GM12878 (cell line): ENCODE data around the gene FOSL1. TPM values are rescaled to one million over a fixed set of nuclear protein-coding genes. Genes with fewer than 3 reads are reported as not detected.

Experiments
- ATAC-seq: fragments of 200-7000 bp; cut with Tn5 transposase; 3 replicates; pipeline ENCODE4 v1.9.1; 2020; ENCODE audit warnings: mild to moderate bottlenecking, moderate library complexity
- BruUV-seq: library from RNA; stranded (reverse); fragments of 400-500 nt; replicated peaks from 2 replicates; lab custom pipeline; 2021; lab: Mats Ljungman, UMichigan
- CTCF ChIA-PET: fragments of 300-600 bp; sonication (Branson Sonifier 250); formaldehyde crosslinking; extraction: SDS; loops from one replicate; lab custom pipeline; 2021; ENCODE audit warnings: inconsistent platforms; lab: Yijun Ruan, JAX
- POLR2A ChIA-PET: fragments of 350-600 bp; formaldehyde crosslinking; extraction: SDS; loops from one replicate; lab custom pipeline; 2021; ENCODE audit warnings: inconsistent platforms; lab: Charles Lee
- RAD21 ChIA-PET: fragments of 300-600 bp; sonication (Branson Sonifier 250); formaldehyde crosslinking; loops from one replicate; lab custom pipeline; 2023; ENCODE audit warnings: antibody characterized with exemption; ENCODE audit not compliant: unreplicated experiment; lab: Charles Lee
- SMC1A ChIA-PET: fragments of 300-600 bp; sonication (Branson Sonifier 250); formaldehyde crosslinking; loops from one replicate; lab custom pipeline; 2023; ENCODE audit not compliant: unreplicated experiment, uncharacterized antibody; lab: Charles Lee
- DNase-seq: peaks from one replicate; pipeline ENCODE4 v3.0.0-alpha.2; 2011; ENCODE audit warnings: low read depth, low spot score
- FAIRE-seq: peaks from 3 replicates; lab custom pipeline; 2011; peaks lifted over from hg19 to GRCh38; lab: Jason Lieb, UNC
- H2AFZ ChIP-seq: 2 replicates; pipeline ENCODE4 v1.6.0; 2011; ENCODE audit warnings: low read depth, low read length, control low read depth; ENCODE audit not compliant: control insufficient read depth
- H3K27ac ChIP-seq: 2 replicates; pipeline ENCODE4 v1.5.1; 2011; ENCODE audit warnings: control low read depth; ENCODE audit not compliant: control insufficient read depth, insufficient read depth
- H3K27me3 ChIP-seq, 2 experiments: replicated peaks in 1 of 2; 2 replicates each; pipeline versions ENCODE4 v1.6.0 to v1.6.1; 2011; ENCODE audit warnings: low read length in 1 of 2; ENCODE audit not compliant: control insufficient read depth in 2 of 2, insufficient read depth in 2 of 2
- H3K36me3 ChIP-seq, 2 experiments: 2 replicates each; pipeline ENCODE4 v1.5.1; 2011; ENCODE audit warnings: low read length in 1 of 2; ENCODE audit not compliant: control insufficient read depth in 2 of 2, insufficient read depth in 2 of 2
- H3K4me1 ChIP-seq: 2 replicates; pipeline ENCODE4 v1.6.1; 2011; ENCODE audit warnings: mild to moderate bottlenecking, low read length, moderate library complexity, mixed read lengths; ENCODE audit not compliant: control insufficient read depth, insufficient read depth
- H3K4me2 ChIP-seq: 2 replicates; pipeline ENCODE4 v1.6.0; 2011; ENCODE audit warnings: control low read depth; ENCODE audit not compliant: control insufficient read depth, insufficient read depth
- H3K4me3 ChIP-seq: fragments of 200-600 bp; sonication (generic); 2 replicates; pipeline ENCODE4 v1.5.1; 2016
- H3K79me2 ChIP-seq: 2 replicates; pipeline ENCODE4 v1.6.0; 2011; ENCODE audit warnings: low read length; ENCODE audit not compliant: control insufficient read depth, insufficient read depth
- H3K9ac ChIP-seq: 2 replicates; pipeline ENCODE4 v1.8.0; 2011; ENCODE audit warnings: low read length, control low read depth, mixed read lengths; ENCODE audit not compliant: control insufficient read depth, insufficient read depth
- H3K9me3 ChIP-seq: replicated peaks from 3 replicates; pipeline ENCODE4 v1.5.1; 2011; ENCODE audit warnings: mild to moderate bottlenecking, low read length; ENCODE audit not compliant: control insufficient read depth, insufficient read depth
- H4K20me1 ChIP-seq: 2 replicates; pipeline ENCODE4 v1.6.0; 2011; ENCODE audit not compliant: control insufficient read depth, insufficient read depth
- CHD1 ChIP-seq: IDR thresholded peaks from 2 replicates; pipeline ENCODE4 v1.6.1; 2012; ENCODE audit warnings: low read depth, low read length, improper control_type of control experiment
- CREM ChIP-seq: IDR thresholded peaks from 2 replicates; pipeline ENCODE4 v1.6.1; 2014; ENCODE audit warnings: antibody characterized with exemption, low read depth
- EGR1 ChIP-seq, 2 experiments: IDR thresholded peaks; 1 replicate in 1 of 2; 2 replicates in 1 of 2; pipeline ENCODE4 v1.6.1; 2011 to 2012; ENCODE audit warnings: low read depth in 2 of 2, low read length in 2 of 2, borderline replicate concordance in 1 of 2, mild to moderate bottlenecking in 1 of 2, moderate library complexity in 1 of 2
- GABPA ChIP-seq: IDR thresholded peaks from 2 replicates; pipeline ENCODE4 v1.6.1; 2014; ENCODE audit warnings: antibody characterized with exemption, low read depth, mild to moderate bottlenecking, inconsistent platforms
- IKZF1 ChIP-seq: fragments of 450-650 bp; conservative IDR thresholded peaks from 2 replicates; pipeline ENCODE4 v1.6.1; 2017; ENCODE audit warnings: antibody characterized with exemption, mild to moderate bottlenecking
- IKZF2 ChIP-seq, 2 experiments: fragments of 450-650 bp; IDR thresholded peaks; 2 replicates each; pipeline ENCODE4 v1.6.1; 2017; ENCODE audit warnings: mild to moderate bottlenecking in 2 of 2, moderate library complexity in 2 of 2
- NBN ChIP-seq: fragments of 450-650 bp; IDR thresholded peaks from 2 replicates; pipeline ENCODE4 v1.6.1; 2016
- NFYB ChIP-seq: IDR thresholded peaks from 2 replicates; pipeline ENCODE4 v1.6.1; 2011; ENCODE audit warnings: low read depth, mild to moderate bottlenecking, low read length, improper control_type of control experiment, moderate library complexity; ENCODE audit not compliant: insufficient read depth
- RCOR1 ChIP-seq: conservative IDR thresholded peaks from 2 replicates; pipeline ENCODE4 v1.6.1; 2012; ENCODE audit warnings: low read depth, low read length, improper control_type of control experiment
- RELA ChIP-seq: fragments of 450-650 bp; IDR thresholded peaks from 2 replicates; pipeline ENCODE4 v1.8.0; 2014; ENCODE audit warnings: borderline replicate concordance; ENCODE audit not compliant: partially characterized antibody
- YY1 ChIP-seq: IDR thresholded peaks from 2 replicates; pipeline ENCODE4 v1.6.1; 2011; ENCODE audit warnings: low read depth, mild to moderate bottlenecking, low read length
- WGBS: methylation state at CpG from one replicate; pipeline ENCODE4 v1.1.6; 2016; ENCODE audit warnings: low lambda C conversion rate; ENCODE audit not compliant: insufficient replicate concordance, insufficient coverage; ENCODE audit errors: missing lambda C conversion rate; 5-methylcytosine and 5-hydroxymethylcytosine counted together
- in situ Hi-C: fragments of 300-500 bp; cut with MboI; formaldehyde crosslinking; loops from 9 replicates; pipeline ENCODE4 v1.14.3; 2018; ENCODE audit warnings: mixed read lengths
- intact Hi-C: fragments of 100-400 bp; cut with micrococcal nuclease; formaldehyde crosslinking; loops from one replicate; pipeline ENCODE4 v1.14.2; 2022; ENCODE audit not compliant: unreplicated experiment
- polyA plus RNA-seq, 11 experiments: library from polyadenylated mRNA; depleted of rRNA in 4 of 11; unstranded in 6 of 11; stranded (reverse) in 5 of 11; fragments of >200 nt; fragmentation: Nextera tagmentation in 4 of 11; fragmentation: Illumina TruSeq in 1 of 11; extraction: Ambion mirVana in 4 of 11; extraction: Trizol in 1 of 11; gene quantifications; 1 replicate in 1 of 11; 2 replicates in 10 of 11; pipeline versions ENCODE4 v1.2.1 to v1.2.3, GENCODE V29; 2011 to 2016; ENCODE audit warnings: inconsistent platforms in 2 of 11, missing spikeins in 2 of 11, low read depth in 1 of 11
- total RNA-seq, 4 experiments: library from RNA; depleted of rRNA in 3 of 4; stranded (reverse); fragments of >200 nt in 3 of 4; fragmentation: Illumina TruSeq in 1 of 4; extraction: Trizol in 1 of 4; gene quantifications; 2 replicates each; pipeline versions ENCODE4 v1.2.1 to v1.2.3, GENCODE V29; 2013 to 2021
- TF ChIP-seq, protein P1 (sequence below): fragments of 450-650 bp; IDR thresholded peaks from 2 replicates; pipeline ENCODE4 v1.6.1; 2018; ENCODE audit warnings: borderline replicate concordance, mild to moderate bottlenecking; ENCODE audit not compliant: partially characterized antibody
- TF ChIP-seq, protein P2 (sequence below): IDR thresholded peaks from 2 replicates; pipeline ENCODE4 v1.6.1; 2012; ENCODE audit warnings: low read length, inconsistent platforms
- TF ChIP-seq, protein P3 (sequence below): IDR thresholded peaks from 2 replicates; pipeline ENCODE4 v1.6.1; 2011; ENCODE audit warnings: mild to moderate bottlenecking, low read depth, low read length, moderate library complexity; ENCODE audit not compliant: insufficient replicate concordance

FOSL1 gene
- total and polyA plus RNA-seq, 10 of the 15 experiments (the other 5 are each of a cell fraction or from before 2014, with no cell fraction given) = 0.82 to 5.4 (median 2.1) TPM

DNA sequence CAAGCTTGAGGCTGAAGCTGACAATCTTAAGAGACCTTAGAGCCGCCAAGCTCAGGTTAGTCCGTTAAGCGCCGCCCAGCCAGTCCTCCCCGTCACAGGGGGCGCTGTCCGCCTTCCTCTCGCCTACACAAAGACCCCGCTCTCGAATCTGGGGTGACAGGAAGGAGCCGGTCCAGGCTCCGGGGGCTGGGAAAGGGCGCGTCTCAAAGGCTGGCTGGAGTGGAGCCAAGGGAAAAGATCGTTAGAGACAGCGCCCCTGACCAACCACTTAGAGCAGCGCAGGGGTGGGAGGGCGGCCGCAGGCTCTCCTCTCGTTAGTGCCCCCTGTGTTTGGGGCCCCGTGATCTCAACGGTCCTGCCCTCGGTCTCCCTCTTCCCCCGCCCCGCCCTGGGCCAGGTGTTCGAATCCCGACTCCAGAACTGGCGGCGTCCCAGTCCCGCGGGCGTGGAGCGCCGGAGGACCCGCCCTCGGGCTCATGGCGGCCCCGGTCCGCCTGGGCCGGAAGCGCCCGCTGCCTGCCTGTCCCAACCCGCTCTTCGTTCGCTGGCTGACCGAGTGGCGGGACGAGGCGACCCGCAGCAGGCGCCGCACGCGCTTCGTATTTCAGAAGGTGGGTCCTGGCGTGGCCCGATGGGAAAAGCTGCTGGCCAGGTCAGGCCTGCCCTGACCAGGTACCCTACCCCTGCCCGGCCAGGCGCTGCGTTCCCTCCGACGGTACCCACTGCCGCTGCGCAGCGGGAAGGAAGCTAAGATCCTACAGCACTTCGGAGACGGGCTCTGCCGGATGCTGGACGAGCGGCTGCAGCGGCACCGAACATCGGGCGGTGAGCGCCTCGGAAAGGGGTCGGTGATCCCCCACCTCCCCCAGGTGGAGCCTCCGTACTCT is 39.7 kb downstream of the FOSL1 start, which contains the start of gene MUS81:
Gene MUS81 (plus strand): TSS at position 156 of the 887 bp plus-strand sequence. CDS start 321 bp downstream, at position 477.
- SMC1A ChIA-PET = interaction anchor here (0.6 to 4.3 kb wide), 13 partner anchors 9 to 191 kb away, joined by 3 to 52 read pairs (median 4); partner anchors contain the start of genes BANF1, CCDC85B, FIBP and KAT5
- POLR2A ChIA-PET = interaction anchor here (0.8 to 5.6 kb wide), 22 partner anchors 9 to 246 kb away, joined by 3 to 155 read pairs (median 6); partner anchors contain the start of genes CCDC85B, EFEMP2, FIBP and KAT5
- H3K27ac ChIP-seq = peak within 1 kb of the TSS; percentile 100
- in situ Hi-C loops (loop anchor here (25.0 kb wide), 1 partner anchor 1623 kb away; the partner anchor contains the start of genes DNAJC4, FKBP2, NUDT22 and PPP1R14B), intact Hi-C loops (no loop called here)
- RAD21 ChIA-PET = interaction anchor here (0.7 to 5.0 kb wide), 20 partner anchors 11 to 275 kb away, joined by 3 to 76 read pairs (median 5); partner anchors contain the start of genes BANF1, CCDC85B, EIF1AD and FIBP
- H3K79me2 ChIP-seq = peaks cover 51% of the 10 kb centered on the region
- peak within 1 kb of the TSS; percentile 99 for H3K4me2 ChIP-seq
- no peaks in the 10 kb centered on the region for H3K27me3 ChIP-seq
- peak within 1 kb of the TSS; percentile 74 for H2AFZ ChIP-seq
- H3K36me3 ChIP-seq = peaks cover 23 to 35% of the 10 kb centered on the region in 2 experiments
- no peaks in the 10 kb centered on the region for H3K9me3 ChIP-seq
- DNase-seq (peak; percentile 82), ATAC-seq (peak; percentile 58), FAIRE-seq (peak; percentile 93)
- 1% methylated on average over 76 of the region's 78 CpGs for WGBS
- H3K9ac ChIP-seq = peak within 1 kb of the TSS; percentile 97
- BruUV-seq = TSS peak; percentile 71
- peak within 1 kb of the TSS; percentile 85 for H3K4me3 ChIP-seq
- CTCF ChIA-PET = interaction anchor here (0.6 to 5.7 kb wide), 33 partner anchors 10 to 290 kb away, joined by 3 to 146 read pairs (median 4); partner anchors contain the start of genes CCDC85B, CTSW, EFEMP2 and FAM89B
- peaks cover 22% of the 10 kb centered on the region for H3K4me1 ChIP-seq
- peaks cover 11% of the 10 kb centered on the region for H4K20me1 ChIP-seq
- TF ChIP-seq IKZF2 (IDR thresholded peaks at IDR 0.05) (peak; percentile 65 to 71), YY1 (peak; percentile 88), CHD1 (no peak), NBN (peak; percentile 82; the same call in 1 of the 2 replicates), NFYB (peak; percentile 78; the same call in 1 of the 2 replicates), EGR1 (IDR thresholded peaks at IDR 0.05; ENCODE audit: borderline replicate concordance in 1 of 2, low read depth in 2 of 2, low read length in 2 of 2) (peak in 1 of 2 experiments; percentile 88; a peak in 2 of 3 replicates), RELA (peak; percentile 21), RCOR1 (0 out of 2 replicates have a peak, but pooled peaks have one; percentile 61), CREM (peak; percentile 71), GABPA (no peak), IKZF1 (peak; percentile 88)
- TF ChIP-seq, protein P1, sequence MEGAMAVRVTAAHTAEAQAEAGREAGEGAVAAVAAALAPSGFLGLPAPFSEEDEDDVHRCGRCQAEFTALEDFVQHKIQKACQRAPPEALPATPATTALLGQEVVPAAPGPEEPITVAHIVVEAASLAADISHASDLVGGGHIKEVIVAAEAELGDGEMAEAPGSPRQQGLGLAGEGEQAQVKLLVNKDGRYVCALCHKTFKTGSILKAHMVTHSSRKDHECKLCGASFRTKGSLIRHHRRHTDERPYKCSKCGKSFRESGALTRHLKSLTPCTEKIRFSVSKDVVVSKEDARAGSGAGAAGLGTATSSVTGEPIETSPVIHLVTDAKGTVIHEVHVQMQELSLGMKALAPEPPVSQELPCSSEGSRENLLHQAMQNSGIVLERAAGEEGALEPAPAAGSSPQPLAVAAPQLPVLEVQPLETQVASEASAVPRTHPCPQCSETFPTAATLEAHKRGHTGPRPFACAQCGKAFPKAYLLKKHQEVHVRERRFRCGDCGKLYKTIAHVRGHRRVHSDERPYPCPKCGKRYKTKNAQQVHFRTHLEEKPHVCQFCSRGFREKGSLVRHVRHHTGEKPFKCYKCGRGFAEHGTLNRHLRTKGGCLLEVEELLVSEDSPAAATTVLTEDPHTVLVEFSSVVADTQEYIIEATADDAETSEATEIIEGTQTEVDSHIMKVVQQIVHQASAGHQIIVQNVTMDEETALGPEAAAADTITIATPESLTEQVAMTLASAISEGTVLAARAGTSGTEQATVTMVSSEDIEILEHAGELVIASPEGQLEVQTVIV = no peak
- TF ChIP-seq, protein P2, sequence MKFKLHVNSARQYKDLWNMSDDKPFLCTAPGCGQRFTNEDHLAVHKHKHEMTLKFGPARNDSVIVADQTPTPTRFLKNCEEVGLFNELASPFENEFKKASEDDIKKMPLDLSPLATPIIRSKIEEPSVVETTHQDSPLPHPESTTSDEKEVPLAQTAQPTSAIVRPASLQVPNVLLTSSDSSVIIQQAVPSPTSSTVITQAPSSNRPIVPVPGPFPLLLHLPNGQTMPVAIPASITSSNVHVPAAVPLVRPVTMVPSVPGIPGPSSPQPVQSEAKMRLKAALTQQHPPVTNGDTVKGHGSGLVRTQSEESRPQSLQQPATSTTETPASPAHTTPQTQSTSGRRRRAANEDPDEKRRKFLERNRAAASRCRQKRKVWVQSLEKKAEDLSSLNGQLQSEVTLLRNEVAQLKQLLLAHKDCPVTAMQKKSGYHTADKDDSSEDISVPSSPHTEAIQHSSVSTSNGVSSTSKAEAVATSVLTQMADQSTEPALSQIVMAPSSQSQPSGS = no peak
- TF ChIP-seq, protein P3, sequence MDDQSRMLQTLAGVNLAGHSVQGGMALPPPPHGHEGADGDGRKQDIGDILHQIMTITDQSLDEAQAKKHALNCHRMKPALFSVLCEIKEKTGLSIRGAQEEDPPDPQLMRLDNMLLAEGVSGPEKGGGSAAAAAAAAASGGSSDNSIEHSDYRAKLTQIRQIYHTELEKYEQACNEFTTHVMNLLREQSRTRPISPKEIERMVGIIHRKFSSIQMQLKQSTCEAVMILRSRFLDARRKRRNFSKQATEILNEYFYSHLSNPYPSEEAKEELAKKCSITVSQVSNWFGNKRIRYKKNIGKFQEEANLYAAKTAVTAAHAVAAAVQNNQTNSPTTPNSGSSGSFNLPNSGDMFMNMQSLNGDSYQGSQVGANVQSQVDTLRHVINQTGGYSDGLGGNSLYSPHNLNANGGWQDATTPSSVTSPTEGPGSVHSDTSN = peak; percentile 56
